Measurements from ENCODE around the gene B4GALT4.
"Not testable (repeated sequence)": the region's sequence is repeated elsewhere in the genome, so short reads cannot be mapped to it uniquely, and the experiment has no call there.

Gene B4GALT4

DNA sequence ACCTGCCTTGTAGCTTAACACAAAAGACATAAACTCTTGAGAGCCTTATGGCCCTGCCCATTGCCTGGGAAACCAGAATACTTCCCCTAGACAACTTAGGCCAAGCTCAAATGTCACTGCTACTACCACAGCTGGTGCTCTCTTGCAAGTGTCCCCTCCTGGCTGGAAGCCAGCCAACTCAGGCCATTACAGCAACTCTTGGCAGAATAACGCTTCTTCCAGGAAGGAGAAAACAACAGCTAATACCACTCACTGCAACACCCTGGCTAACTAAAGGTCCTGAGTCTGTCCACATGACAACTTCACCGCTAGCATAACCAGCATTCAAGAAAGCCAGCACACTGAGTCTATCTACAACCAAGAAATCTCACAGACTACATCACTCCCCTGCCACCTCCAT, 5.1 kb upstream of the B4GALT4 start:
- Histone ChIP-seq H3K27me3 (ENCODE audit: low read length) (no peaks in the 10 kb centered on the region), H3F3A (ENCODE audit: insufficient read depth) (peaks cover 6% of the 10 kb centered on the region), H3K9me2 (replicated peaks; ENCODE audit: insufficient read depth, low read length) (no peaks in the 10 kb centered on the region), H3K36me3 (ENCODE audit: low read length) (no peaks in the 10 kb centered on the region), H3K9ac (ENCODE audit: low read length) (no peak overlapping the region), H3K9me3 (ENCODE audit: insufficient read depth, low read length) (no peaks in the 10 kb centered on the region), H3K4me3 (ENCODE audit: insufficient read depth, low read length, poor library complexity, severe bottlenecking) (no peak overlapping the region), H3K79me2 (ENCODE audit: insufficient read depth, low read length) (no peaks in the 10 kb centered on the region), H2AFZ (ENCODE audit: low read depth, low read length, severe bottlenecking) (no peak overlapping the region), H3K4me2 (ENCODE audit: low read depth, low read length, poor library complexity, severe bottlenecking) (no peak overlapping the region), H4K20me1 (ENCODE audit: low read depth, low read length) (no peaks in the 10 kb centered on the region), H3K27ac (ENCODE audit: low read depth, low read length) (no peak overlapping the region)
- TF ChIP-seq CTCF (IDR thresholded peaks at IDR 0.05; ENCODE audit: insufficient read depth, low read length, poor library complexity, severe bottlenecking) (no peak), EZH2phosphoT487 (conservative IDR thresholded peaks at IDR 0.05; ENCODE audit: low read length) (no peak)

- H3K9me3 ChIP-seq (ENCODE audit: insufficient read depth, low read length), result no peaks in the 10 kb centered on the region
- H3K27ac ChIP-seq (ENCODE audit: low read depth, low read length), result no peak overlapping the region
- TF ChIP-seq CTCF (IDR thresholded peaks at IDR 0.05; ENCODE audit: insufficient read depth, low read length, poor library complexity, severe bottlenecking) (no peak), EZH2phosphoT487 (conservative IDR thresholded peaks at IDR 0.05; ENCODE audit: low read length) (no peak)
- no peaks in the 10 kb centered on the region for H3K36me3 ChIP-seq (ENCODE audit: low read length)
- no peak overlapping the region for H3K9ac ChIP-seq (ENCODE audit: low read length)
- H3K79me2 ChIP-seq (ENCODE audit: insufficient read depth, low read length), result peaks cover 17% of the 10 kb centered on the region
- H2AFZ ChIP-seq (ENCODE audit: low read depth, low read length, severe bottlenecking), result no peak overlapping the region
- H3K4me2 ChIP-seq (ENCODE audit: low read depth, low read length, poor library complexity, severe bottlenecking), result no peak overlapping the region
- H3K9me2 ChIP-seq (replicated peaks; ENCODE audit: insufficient read depth, low read length), result no peaks in the 10 kb centered on the region
- no peak overlapping the region for H3K4me3 ChIP-seq (ENCODE audit: insufficient read depth, low read length, poor library complexity, severe bottlenecking)
- no peaks in the 10 kb centered on the region for H4K20me1 ChIP-seq (ENCODE audit: low read depth, low read length)
- H3K27me3 ChIP-seq (ENCODE audit: low read length), result no peaks in the 10 kb centered on the region
- H3F3A ChIP-seq (ENCODE audit: insufficient read depth), result peaks cover 6% of the 10 kb centered on the region
Measured at GRCh38 chr3:119243712-119244111, 3.0 kb upstream of the B4GALT4 start.

GRCh38 chr3:119243058-119243529, 2.4 kb upstream of the B4GALT4 start:
- not testable (repeated sequence) for H3K27ac ChIP-seq (ENCODE audit: low read depth, low read length); H3K9me2 ChIP-seq (replicated peaks; ENCODE audit: insufficient read depth, low read length); H3F3A ChIP-seq (ENCODE audit: insufficient read depth); H3K4me2 ChIP-seq (ENCODE audit: low read depth, low read length, poor library complexity, severe bottlenecking); H3K36me3 ChIP-seq (ENCODE audit: low read length); H4K20me1 ChIP-seq (ENCODE audit: low read depth, low read length); H3K9ac ChIP-seq (ENCODE audit: low read length); H3K27me3 ChIP-seq (ENCODE audit: low read length); H3K9me3 ChIP-seq (ENCODE audit: insufficient read depth, low read length); H2AFZ ChIP-seq (ENCODE audit: low read depth, low read length, severe bottlenecking); H3K4me3 ChIP-seq (ENCODE audit: insufficient read depth, low read length, poor library complexity, severe bottlenecking)
- H3K79me2 ChIP-seq (ENCODE audit: insufficient read depth, low read length), result peaks cover 22% of the 10 kb centered on the region

- H3K9ac ChIP-seq (ENCODE audit: low read length); H3K4me3 ChIP-seq (ENCODE audit: insufficient read depth, low read length, poor library complexity, severe bottlenecking); H4K20me1 ChIP-seq (ENCODE audit: low read depth, low read length); H2AFZ ChIP-seq (ENCODE audit: low read depth, low read length, severe bottlenecking); H3K4me2 ChIP-seq (ENCODE audit: low read depth, low read length, poor library complexity, severe bottlenecking); H3K9me3 ChIP-seq (ENCODE audit: insufficient read depth, low read length); H3K36me3 ChIP-seq (ENCODE audit: low read length); H3K27me3 ChIP-seq (ENCODE audit: low read length); H3F3A ChIP-seq (ENCODE audit: insufficient read depth); H3K27ac ChIP-seq (ENCODE audit: low read depth, low read length); H3K9me2 ChIP-seq (replicated peaks; ENCODE audit: insufficient read depth, low read length): not testable (repeated sequence)
- H3K79me2 ChIP-seq (ENCODE audit: insufficient read depth, low read length), result peaks cover 22% of the 10 kb centered on the region
Measured at GRCh38 chr3:119242387-119243057, 1.8 kb upstream of the B4GALT4 start.
